ENCODE measurements around the gene GNB1.

- no peak for TF ChIP-seq ELF4 (IDR thresholded peaks at IDR 0.05)
- TF ChIP-seq PKNOX1 (IDR thresholded peaks at IDR 0.05) = no peak
- no peak for TF ChIP-seq FOXM1 (IDR thresholded peaks at IDR 0.05; ENCODE audit: borderline replicate concordance)
- TF ChIP-seq NFRKB (IDR thresholded peaks at IDR 0.05) = no peak
- no peak for TF ChIP-seq SP1 (IDR thresholded peaks at IDR 0.05)
- no peak for TF ChIP-seq TARDBP (IDR thresholded peaks at IDR 0.05)
- no peak for TF ChIP-seq FOXA1 (IDR thresholded peaks at IDR 0.05)
- no peak for TF ChIP-seq BHLHE40 (IDR thresholded peaks at IDR 0.05; ENCODE audit: borderline replicate concordance)
Measured at GRCh38 chr1:1867164-1867563, 23.7 kb downstream of the GNB1 start.
